Ovary (tissue), 3 donors: ENCODE measurements around the gene CD300A.

Experiments
- EP300 ChIP-seq: sonication (generic); formaldehyde crosslinking; IDR thresholded peaks from one replicate; pipeline ENCODE4 v1.6.1; 2017; ENCODE audit warnings: antibody characterized with exemption
- POLR2A ChIP-seq: fragments of 450-650 bp; IDR thresholded peaks from one replicate; pipeline ENCODE4 v1.6.1; 2017; ENCODE audit warnings: antibody characterized with exemption, mild to moderate bottlenecking, moderate library complexity
- TF ChIP-seq, protein P1 (sequence below), 3 donors: fragments of 450-650 bp in 2 of 3; fragments of 200-600 bp in 1 of 3; IDR thresholded peaks; one replicate each; pipeline versions ENCODE4 v1.5.1 to v1.8.0; 2016 to 2022; ENCODE audit warnings: antibody characterized with exemption in 3 of 3, mild to moderate bottlenecking in 1 of 3
- donor health status: DM: no; HTN: no; CAD: no.

GRCh38 chr17:74465378-74466110, 890 bp upstream of the CD300A start:
- TF ChIP-seq POLR2A (no peak), EP300 (no peak)
- TF ChIP-seq, protein P1, sequence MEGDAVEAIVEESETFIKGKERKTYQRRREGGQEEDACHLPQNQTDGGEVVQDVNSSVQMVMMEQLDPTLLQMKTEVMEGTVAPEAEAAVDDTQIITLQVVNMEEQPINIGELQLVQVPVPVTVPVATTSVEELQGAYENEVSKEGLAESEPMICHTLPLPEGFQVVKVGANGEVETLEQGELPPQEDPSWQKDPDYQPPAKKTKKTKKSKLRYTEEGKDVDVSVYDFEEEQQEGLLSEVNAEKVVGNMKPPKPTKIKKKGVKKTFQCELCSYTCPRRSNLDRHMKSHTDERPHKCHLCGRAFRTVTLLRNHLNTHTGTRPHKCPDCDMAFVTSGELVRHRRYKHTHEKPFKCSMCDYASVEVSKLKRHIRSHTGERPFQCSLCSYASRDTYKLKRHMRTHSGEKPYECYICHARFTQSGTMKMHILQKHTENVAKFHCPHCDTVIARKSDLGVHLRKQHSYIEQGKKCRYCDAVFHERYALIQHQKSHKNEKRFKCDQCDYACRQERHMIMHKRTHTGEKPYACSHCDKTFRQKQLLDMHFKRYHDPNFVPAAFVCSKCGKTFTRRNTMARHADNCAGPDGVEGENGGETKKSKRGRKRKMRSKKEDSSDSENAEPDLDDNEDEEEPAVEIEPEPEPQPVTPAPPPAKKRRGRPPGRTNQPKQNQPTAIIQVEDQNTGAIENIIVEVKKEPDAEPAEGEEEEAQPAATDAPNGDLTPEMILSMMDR (IDR thresholded peaks at IDR 0.05), result no peak
